OCI-LY3 (cell line): Measurements from ENCODE around the gene CPT2.

Experiments used
- CTCF ChIP-seq: fragments of 200-600, 300-600 bp; sonication (generic); IDR thresholded peaks from 2 replicates; pipeline ENCODE4 v1.5.1; 2014; ENCODE audit warnings: antibody characterized with exemption, low read length, low read depth
- EZH2phosphoT487 ChIP-seq: fragments of 200-600 bp; shearing (Covaris generic); IDR thresholded peaks from 2 replicates; pipeline ENCODE4 v1.6.1; 2018; ENCODE audit warnings: antibody characterized with exemption, mixed run types, low read depth

GRCh38 chr1:53246261-53247134, 49.9 kb downstream of the CPT2 start:
- TF ChIP-seq CTCF = no peak
- no peak for TF ChIP-seq EZH2phosphoT487
